RWPE2 (cell line): Measurements from ENCODE around the gene NMNAT3.

ENCODE experiments used
- ATAC-seq: fragments of 200-7000 bp; cut with Tn5 transposase; 3 replicates; pipeline ENCODE4 v1.9.1; 2021; ENCODE audit warnings: low read depth
- DNase-seq: peaks from one replicate; pipeline ENCODE4 v3.0.0-alpha.2; 2020; ENCODE audit warnings: low spot score
- H3K27ac ChIP-seq: fragments of 450-650 bp; 2 replicates; pipeline ENCODE4 v1.5.1; 2017; ENCODE audit warnings: mild to moderate bottlenecking; ENCODE audit not compliant: poor library complexity, severe bottlenecking
- H3K27me3 ChIP-seq: fragments of 250-450 bp; sonication (Bioruptor Pico); 2 replicates; pipeline ENCODE4 v1.5.1; 2021; ENCODE audit warnings: mild to moderate bottlenecking, moderate library complexity; ENCODE audit not compliant: insufficient read depth, poor library complexity, severe bottlenecking
- H3K36me3 ChIP-seq: fragments of 250-450 bp; sonication (Bioruptor Pico); 2 replicates; pipeline ENCODE4 v1.5.1; 2020; ENCODE audit warnings: low read depth, mild to moderate bottlenecking, moderate library complexity
- H3K4me1 ChIP-seq: fragments of 250-450 bp; sonication (Bioruptor Pico); 2 replicates; pipeline ENCODE4 v1.5.1; 2021; ENCODE audit warnings: mild to moderate bottlenecking, moderate library complexity; ENCODE audit not compliant: insufficient read depth, poor library complexity, severe bottlenecking
- H3K4me3 ChIP-seq: fragments of 250-450 bp; sonication (Bioruptor Pico); 2 replicates; pipeline ENCODE4 v1.5.1; 2021; ENCODE audit warnings: mild to moderate bottlenecking, moderate library complexity; ENCODE audit not compliant: severe bottlenecking
- H3K9me3 ChIP-seq: fragments of 250-450 bp; sonication (Bioruptor Pico); 2 replicates; pipeline ENCODE4 v1.5.1; 2021; ENCODE audit warnings: mild to moderate bottlenecking, moderate library complexity; ENCODE audit not compliant: severe bottlenecking
- CTCF ChIP-seq: fragments of 450-650 bp; IDR thresholded peaks from one replicate; pipeline ENCODE4 v1.5.1; 2017; ENCODE audit warnings: mild to moderate bottlenecking, moderate library complexity; ENCODE audit not compliant: poor library complexity, severe bottlenecking

Gene NMNAT3

GRCh38 chr3:139608108-139608380, 69.7 kb downstream of the NMNAT3 start:
- Histone ChIP-seq H3K9me3 (no peaks in the 10 kb centered on the region), H3K27me3 (no peaks in the 10 kb centered on the region), H3K4me1 (no peaks in the 10 kb centered on the region), H3K27ac (no peak overlapping the region), H3K4me3 (no peak overlapping the region), H3K36me3 (no peaks in the 10 kb centered on the region)
- DNase-seq (no peak), ATAC-seq (no peak)
- TF ChIP-seq CTCF: no peak

- Histone ChIP-seq H3K27me3 (no peaks in the 10 kb centered on the region), H3K27ac (no peak overlapping the region), H3K4me3 (no peak overlapping the region), H3K9me3 (no peaks in the 10 kb centered on the region), H3K4me1 (peaks cover 5% of the 10 kb centered on the region), H3K36me3 (no peaks in the 10 kb centered on the region)
- ATAC-seq: no peak
- DNase-seq: no peak
- no peak for TF ChIP-seq CTCF
Measured at GRCh38 chr3:139607257-139608107, 70.3 kb downstream of the NMNAT3 start.

GRCh38 chr3:139602003-139602402, 75.8 kb downstream of the NMNAT3 start:
- TF ChIP-seq CTCF: no peak

GRCh38 chr3:139601191-139601961, 76.4 kb downstream of the NMNAT3 start:
- Histone ChIP-seq H3K36me3 (no peaks in the 10 kb centered on the region), H3K27me3 (no peaks in the 10 kb centered on the region), H3K4me3 (no peak overlapping the region), H3K4me1 (peaks cover 25% of the 10 kb centered on the region), H3K9me3 (no peaks in the 10 kb centered on the region), H3K27ac (peak overlapping the region; percentile 92)
- TF ChIP-seq CTCF: no peak
- ATAC-seq (peak; percentile 92), DNase-seq (peak; percentile 77)

More at GRCh38 chr3:139602003-139602402, 75.8 kb downstream of the NMNAT3 start:
- H3K4me3 ChIP-seq: no peak overlapping the region
- ATAC-seq: no peak
- no peaks in the 10 kb centered on the region for H3K9me3 ChIP-seq
- H3K4me1 ChIP-seq: peaks cover 25% of the 10 kb centered on the region
- peak overlapping the region; percentile 92 for H3K27ac ChIP-seq
- no peaks in the 10 kb centered on the region for H3K27me3 ChIP-seq
- DNase-seq: no peak
- H3K36me3 ChIP-seq: no peaks in the 10 kb centered on the region
